HT-29 (cell line): Measurements from ENCODE around the gene COMMD7. TPM values are rescaled to one million over a fixed set of nuclear protein-coding genes. Genes with fewer than 3 reads are reported as not detected.

Source experiments
- DNase-seq: peaks from one replicate; pipeline ENCODE4 v3.0.0-alpha.2; 2015; ENCODE audit warnings: low spot score
- total RNA-seq: library from RNA; depleted of rRNA; stranded (reverse); fragments of >200 nt; shearing (Covaris generic); gene quantifications from 2 replicates; pipeline ENCODE4 v1.2.3, GENCODE V29; 2014; rRNA removed

The COMMD7 gene
- 31.1 and 31.5 TPM in 2 replicates for total RNA-seq

DNA sequence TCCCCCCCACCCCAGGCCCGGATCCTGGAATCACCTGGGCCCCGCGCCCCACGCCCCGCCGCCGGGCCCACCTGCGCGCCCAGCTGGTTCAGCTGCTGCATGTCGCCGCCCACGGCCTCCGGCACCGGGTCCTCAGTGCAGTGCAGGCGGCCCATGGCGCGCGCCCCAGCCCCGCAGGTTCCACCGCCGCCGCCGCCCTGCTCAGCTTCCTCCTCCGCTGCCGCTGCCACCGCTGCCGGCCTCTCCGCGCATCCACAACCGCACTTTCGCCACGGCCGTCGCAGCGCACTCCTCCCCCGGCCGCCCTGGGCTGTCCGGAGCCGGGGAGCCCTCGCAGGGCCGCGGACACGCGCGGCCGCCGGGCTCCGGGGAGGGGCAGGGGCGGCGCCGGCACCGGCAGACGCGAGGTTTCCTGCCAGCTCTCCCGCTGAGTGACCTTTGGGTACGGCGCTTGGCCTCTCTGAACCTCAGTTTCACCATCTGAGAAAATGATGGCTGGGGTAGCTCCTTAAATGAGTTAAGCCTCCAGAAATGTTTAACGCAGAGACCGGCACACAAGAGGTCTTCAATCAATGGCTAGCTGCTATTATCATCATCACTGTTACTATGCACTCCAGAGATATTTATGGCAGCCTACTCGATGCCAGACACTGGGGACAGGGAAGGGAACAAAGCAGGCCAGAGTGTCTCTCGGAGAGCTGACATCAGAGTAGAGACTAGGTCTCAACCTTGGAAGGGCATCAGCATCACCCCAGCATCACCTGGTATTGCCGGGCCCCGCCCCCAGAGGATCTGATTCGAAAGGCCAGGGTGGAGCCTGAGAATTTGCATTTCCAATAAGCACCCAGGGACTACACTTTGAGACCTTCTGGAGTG lies at the start of gene COMMD7:
COMMD7 (minus strand) TSS at position 231 of the 876 bp plus-strand sequence; CDS start at position 155, 76 bp downstream.
- peak; percentile 55 for DNase-seq

DNA sequence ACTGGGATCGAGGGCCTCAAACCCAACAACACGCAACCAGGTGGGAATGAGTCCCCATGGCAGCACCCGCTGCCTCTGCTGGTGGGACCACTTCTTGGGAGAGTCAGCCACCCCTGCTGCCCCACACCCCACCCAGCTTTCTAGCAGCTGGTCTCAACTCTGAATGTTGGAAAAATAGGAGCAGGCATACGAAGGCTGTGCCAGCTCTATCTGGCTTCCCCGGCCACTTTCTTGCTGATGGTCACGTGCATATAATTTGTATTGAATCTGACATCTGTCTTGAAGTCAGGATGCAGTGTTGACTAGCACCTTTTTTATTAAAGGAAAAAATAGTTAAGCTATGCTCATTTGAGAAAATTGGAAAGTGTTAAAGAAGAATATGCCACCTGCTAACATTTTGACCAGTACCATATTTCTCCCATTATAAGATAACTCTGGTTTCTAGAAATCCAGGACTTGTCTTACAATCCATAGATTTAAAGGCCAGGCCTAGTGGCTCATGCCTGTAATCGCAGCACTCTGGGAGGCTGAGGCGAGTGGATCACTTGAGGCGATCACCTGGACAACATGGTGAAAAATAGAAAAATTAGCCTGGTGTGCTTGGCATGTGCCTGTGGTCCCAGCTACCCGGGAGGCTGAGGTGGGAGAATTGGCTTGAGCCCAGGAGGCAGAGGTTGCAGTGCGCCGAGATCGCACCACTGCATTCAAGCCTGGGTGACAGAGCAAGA lies 49.6 kb upstream of the COMMD7 start:
- DNase-seq, result no peak

DNA sequence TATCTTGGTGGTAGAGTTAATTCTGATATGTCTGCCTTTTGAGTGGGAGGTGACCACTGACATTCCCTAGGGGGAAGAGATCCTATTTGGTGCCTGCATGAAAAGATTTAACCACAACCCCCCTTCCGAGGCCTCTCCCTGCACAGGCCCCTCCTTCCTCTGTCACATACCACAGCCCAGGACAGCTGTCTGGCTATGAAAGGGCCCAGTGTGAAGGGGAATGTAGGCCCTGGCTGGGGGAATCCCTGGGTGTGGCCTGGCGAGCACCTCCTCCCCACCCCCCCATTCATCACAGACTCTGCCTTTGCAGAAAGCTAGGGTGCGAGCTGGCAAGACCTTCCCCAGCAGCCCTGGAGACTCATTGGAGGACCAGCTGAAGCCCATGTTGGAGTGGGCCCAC lies 49.0 kb upstream of the COMMD7 start:
- DNase-seq, result no peak

DNA sequence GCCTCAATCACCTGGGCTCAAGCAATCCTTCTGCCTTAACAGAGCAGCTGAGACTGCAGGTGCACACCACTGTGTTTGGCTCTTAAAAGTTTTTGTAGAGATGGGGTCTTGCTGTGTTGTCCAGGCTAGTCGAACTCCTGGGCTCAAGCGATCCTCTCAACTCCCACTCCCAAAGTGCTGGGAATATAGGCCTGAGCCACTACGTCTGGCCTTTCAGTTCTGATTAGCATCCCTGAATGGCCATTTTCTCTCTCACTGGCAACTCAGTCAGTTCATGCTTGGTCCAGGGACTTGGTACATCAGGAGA lies 47.4 kb upstream of the COMMD7 start:
- DNase-seq, result no peak

DNA sequence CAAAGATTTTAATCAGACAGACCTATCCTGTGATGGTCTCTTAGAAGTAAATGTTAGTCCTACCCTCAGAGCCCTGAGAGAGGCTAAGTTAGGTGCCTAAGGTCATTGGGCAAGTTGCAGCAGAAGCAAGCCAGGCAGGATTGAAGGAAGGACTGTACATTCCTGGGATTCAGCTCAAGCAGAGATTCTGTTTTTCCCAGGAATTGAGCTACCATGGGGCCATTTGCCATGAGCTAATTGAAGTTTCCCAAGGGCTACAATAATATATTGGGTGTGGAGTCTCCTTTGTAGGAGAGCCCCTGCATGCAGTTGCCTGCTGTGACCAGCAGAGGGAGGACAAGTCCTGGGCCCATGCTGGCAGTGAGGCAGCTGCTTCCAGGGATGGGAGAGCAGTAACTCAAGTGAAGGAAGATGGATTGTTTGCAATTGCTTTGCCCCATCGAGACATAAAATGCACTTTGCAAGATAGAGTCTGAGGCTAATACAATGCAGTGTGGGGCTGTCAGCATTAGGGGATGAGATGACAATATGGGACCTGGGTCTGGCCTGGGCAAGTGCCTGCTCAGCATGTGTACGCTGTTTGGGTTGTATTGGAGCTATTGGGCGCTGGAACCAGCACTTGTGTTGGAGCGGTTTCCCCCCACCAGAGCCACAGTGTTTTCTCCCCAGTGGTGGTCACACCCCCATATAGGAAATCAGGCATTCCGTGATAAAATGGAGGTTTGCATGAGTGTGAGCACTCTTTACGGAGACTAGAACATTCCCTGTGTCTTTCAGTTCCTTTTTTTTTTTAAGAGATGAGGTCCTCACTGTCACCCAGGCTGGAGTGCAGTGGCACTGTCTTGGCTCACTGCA lies 46.9 kb upstream of the COMMD7 start:
- DNase-seq, result peak; percentile 89

DNA sequence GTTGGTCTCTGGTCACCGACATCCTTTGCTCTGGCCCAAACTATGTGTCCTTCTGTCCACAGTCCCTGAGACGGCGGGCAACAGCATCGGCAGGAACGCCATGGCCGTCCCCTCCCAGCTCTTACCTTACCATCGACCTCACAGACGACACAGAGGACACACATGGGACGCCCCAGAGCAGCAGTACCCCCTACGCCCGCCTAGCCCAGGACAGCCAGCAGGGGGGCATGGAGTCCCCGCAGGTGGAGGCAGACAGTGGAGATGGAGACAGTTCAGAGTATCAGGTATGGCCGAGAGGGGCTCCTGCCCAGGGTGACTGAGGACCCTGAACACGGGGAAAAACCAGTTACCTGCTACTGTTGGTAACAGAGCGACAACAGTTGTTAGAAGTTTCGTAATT lies 43.9 kb upstream of the COMMD7 start:
- DNase-seq, result no peak

DNA sequence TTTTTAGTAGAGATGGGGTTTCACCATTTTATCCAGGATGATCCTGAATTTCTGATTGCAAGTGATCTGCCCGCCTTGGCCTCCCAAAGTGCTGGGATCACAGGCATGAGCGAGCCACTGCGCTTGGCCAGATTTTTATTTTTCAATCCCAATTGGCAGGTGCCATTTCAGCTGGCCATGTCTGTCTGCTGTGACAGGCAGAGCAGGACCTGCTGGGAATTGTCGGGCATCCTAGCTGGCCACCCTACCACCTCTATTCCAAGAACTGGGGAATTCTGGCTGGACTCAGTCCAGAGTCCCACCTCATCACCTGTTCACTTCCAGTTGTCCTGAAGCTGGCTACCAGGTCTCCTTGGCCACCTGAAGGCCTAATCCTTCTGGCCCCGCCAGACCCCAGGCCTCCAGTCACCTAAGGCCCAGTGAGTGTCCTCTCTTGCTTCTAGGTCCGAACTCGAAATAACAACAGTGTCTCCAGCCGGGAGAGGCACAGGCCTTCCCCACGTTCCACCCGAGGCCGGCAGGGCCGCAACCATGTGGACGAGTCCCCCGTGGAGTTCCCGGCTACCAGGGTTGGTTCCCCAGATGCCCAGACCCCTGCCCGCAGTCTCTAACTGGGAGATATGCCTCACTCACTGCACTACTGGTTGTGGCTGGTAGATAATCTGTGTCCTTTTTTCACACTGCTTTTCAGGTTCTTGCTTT lies 42.9 kb upstream of the COMMD7 start:
- DNase-seq, result no peak

DNA sequence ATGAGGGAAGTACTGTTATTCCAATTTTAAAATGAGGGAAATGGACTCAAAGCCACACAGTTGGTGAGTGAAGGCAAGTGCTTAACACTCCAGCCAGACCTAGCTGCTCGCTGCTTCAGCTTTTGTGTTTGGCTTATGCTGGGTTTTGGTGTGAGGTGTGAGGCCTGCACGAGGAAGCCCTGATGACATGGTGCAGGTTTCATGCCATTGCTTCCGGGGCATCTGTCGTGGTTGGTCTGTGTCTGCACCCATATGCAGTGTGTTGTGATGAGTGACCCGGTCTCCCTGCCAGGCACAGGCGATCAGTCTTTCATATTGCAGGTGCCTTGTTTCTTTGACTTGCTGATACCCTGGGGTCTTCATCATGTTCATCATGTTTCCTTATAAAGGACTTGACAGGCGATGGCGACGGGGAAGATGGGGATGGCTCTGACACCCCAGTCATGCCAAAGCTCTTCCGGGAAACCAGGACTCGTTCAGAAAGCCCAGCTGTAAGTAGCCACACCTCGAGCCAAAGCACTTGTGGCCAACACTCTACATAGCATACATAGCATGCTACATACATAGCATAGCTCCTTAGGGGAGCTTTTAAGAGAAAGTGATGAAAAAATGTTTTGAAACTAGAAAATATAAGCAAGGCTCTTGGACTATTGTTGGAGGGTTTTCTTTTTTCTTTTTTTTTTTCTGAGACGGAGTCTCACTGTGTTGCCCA lies 41.3 kb upstream of the COMMD7 start:
- DNase-seq, result no peak

DNA sequence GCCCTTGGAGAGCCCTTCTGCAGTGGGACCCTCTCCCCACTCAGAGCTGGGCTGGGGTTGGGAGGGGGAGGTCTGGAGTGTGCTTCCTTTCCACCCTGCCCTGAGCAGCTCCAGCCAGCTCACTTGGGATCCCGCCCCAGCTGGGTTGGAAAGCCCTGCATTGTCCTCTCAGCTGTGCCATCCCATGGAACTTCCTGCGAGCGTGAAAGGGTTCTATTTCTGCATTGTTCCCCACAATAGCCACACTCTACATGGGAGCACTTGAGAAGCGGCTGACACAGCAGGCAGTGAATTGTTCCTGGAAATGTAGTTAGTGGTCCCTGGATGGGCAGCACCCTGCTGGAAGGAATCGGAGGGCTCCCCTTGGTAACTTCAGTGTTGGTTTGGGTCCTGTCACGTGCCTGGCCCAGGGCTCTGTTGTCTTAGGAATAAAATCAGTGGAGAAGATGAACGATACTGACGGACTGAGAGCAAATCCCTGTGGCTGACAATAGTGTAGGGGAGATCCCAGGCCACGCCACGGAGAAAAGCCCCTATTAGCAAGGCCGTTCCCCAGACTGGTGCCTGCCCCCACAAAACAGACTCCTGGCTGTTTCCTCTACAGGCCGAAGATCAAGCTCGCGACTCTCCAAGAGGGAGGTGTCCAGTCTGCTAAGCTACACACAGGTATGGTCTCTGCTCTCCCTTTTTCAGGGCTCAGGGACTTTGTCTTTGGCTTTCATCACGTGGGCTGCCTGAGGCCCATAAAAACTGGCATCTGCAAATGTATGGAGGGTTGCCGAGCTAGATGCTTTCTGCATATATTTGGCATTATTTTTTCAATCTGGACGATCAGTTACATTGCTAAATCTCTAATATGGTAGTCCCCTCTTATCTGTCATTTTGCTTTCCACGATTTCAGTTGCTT lies 37.7 kb upstream of the COMMD7 start:
- no peak for DNase-seq

DNA sequence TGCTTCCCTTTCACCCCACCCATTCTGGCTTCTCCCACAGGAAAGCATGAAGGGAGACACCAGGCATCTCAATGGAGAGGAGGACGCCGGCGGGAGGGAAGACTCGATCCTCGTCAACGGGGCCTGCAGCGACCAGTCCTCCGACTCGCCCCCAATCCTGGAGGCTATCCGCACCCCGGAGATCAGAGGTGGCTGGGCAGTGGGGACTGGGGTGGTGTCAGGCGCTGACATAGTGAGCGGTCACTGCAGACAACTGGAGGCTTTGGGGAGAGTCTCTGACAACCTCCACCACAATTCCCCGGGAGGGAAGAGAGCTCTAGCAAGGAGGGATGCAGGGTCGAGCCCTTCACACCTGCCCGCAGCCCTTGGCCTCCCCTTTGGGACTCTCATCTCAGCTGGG lies 37.0 kb upstream of the COMMD7 start:
- DNase-seq, result no peak

DNA sequence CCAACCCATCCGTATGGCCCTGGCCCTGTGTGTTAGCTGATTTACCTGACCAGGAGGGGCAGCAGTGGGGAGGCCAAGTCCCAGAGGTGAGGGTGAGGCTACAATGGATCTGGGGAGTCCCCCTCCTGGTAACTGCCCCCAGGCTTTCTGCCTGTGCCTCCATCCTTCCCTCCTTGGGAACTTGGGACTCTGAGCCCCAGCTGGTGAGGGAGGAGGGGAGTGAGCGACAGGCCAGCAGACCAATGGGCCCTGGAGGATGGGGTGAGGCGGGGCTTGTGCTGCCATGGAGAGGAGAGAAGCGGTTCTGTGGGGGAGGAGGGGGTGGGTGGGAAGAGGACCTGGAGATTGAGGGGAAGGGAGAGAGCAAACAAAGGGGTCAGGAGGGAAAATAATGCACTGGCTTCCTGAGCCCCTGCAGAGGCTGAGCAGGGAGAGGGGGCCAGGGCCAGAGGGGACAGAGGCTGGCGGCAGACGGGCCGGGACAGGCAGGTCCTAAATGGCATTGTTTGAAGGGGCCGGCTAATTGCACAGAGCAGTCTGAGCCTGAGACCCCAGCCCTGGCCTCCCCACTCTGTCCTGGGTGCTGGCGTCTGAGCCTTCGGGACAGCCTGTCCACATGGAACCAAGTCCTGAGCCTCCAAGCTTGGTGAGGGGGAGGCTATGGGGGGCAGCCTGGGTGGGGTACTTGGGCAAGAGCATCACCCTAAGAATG lies 36.4 kb upstream of the COMMD7 start:
- DNase-seq, result no peak

DNA sequence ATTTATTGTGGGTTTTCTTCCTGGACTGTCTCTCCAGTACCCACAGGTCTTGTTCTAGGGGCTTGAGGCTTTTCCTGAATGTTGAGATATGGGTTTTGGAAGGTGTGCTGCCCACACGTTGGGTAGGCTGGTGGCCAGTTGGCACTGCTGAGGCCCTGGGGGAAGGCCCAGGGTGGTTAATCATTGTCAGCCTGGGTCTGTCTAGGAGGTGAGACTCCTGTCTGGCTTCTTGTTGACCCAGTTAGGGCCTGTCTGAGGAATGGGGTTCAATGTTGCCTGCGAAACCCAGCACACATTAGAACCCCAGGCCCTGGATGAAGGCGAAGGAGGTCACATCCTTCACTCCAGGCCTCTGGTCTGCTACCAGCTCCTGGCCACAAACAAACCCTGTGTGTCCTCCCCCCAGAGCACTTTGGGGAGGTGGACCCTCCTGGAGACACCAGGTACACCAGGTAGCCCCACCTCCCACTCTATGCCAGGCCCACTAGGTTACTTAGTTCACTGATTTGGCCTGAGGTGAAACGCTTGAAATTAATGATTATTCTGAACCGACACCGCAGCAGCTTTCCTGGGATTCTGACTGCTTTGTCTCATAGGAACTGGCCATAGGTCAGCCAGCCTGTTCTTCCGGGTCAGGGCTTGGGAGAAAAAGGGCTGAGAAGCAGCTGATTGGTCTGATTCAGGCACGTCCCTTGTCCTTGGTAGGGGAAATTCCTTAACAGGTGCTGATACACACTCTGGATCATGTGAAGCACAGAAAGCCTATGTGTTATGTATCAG lies 34.1 kb upstream of the COMMD7 start:
- DNase-seq, result no peak

DNA sequence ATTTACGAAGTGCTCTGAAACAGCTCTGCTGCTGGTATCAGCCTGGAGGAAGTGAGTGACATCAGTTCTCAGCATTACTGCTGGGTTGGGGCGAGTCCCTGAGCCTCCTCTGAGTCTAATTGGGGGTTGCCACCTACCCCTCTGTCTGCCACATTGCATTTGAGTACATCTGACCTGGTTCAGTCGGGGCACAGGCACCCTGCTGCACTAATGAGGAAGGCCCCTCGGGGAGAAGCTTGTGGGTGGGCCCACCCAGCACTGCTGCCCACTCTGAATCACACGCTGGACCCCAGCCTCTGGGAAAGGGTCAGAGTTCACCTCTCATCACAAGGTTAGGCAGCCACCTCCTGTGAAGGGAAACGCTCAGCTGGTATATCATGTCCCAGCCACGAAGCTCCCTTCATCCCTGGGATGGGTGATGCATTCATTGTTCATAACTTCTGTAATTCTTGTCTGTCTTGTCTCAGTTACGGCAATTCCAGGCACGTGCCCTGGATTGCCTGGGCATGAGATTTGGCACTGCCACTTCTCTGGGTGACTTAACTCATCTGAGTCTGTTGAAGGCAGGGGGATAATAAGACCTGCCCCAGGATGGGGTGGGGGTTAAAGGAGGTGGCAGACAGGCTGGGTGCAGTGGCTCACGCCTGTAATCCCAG lies 32.2 kb upstream of the COMMD7 start:
- DNase-seq, result no peak

DNA sequence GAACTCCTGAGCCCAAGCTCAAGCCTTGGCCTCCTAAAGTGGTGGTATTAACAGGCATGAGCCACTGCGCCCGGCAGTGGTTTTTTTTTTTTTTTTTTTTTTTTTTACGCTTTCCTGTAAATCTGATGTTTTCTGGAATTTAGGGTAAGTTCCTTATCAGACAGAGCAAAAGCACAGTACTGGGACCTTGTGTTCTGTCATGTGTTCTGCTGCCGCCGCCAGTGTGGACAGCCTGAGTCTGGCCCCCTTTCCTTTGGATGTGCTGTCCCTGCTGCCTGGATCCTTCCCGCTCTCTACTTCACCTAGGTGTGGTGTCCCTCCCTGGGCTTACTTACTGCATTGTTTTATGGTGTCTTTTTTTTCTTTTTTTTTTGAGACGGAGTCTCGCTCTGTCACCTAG lies 30.6 kb upstream of the COMMD7 start:
- no peak for DNase-seq

DNA sequence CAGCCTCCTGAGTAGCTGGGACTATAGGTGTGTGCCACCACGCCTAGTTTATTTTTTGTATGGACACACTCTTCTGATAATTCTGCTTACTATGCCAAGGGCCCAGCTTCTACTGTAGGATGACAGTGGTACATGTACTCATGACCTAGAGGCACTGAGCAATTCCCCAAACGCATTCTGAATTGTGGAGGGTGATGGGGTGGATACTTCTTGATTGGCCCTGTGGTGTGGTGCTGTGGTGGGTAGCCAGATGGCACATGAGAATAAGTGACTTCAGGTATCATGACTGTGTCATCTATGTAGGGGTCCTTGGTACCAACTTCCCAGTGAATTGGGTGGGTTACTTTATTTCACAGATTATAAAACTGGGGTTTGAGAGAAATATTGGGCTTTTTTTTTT lies 30.0 kb upstream of the COMMD7 start:
- no peak for DNase-seq

DNA sequence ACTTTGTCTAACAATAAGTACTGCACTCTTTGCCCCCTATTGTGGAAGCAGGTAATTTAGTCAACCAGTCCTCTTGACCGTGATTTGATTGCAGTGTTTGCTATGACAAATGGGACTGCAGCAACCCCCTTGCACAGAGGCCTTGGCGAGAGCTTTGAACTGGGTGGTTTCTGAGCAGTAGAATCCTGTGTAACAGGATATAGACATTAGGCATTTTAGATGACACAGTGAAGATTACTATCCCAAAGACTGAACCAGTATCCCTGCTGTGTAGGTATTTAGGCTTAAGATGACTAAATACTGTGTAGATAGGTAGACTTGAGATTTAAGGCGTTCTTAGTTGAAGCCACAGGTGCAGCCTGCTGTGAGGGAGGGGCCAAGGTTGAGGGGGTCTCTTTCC lies 28.8 kb upstream of the COMMD7 start:
- DNase-seq, result no peak

DNA sequence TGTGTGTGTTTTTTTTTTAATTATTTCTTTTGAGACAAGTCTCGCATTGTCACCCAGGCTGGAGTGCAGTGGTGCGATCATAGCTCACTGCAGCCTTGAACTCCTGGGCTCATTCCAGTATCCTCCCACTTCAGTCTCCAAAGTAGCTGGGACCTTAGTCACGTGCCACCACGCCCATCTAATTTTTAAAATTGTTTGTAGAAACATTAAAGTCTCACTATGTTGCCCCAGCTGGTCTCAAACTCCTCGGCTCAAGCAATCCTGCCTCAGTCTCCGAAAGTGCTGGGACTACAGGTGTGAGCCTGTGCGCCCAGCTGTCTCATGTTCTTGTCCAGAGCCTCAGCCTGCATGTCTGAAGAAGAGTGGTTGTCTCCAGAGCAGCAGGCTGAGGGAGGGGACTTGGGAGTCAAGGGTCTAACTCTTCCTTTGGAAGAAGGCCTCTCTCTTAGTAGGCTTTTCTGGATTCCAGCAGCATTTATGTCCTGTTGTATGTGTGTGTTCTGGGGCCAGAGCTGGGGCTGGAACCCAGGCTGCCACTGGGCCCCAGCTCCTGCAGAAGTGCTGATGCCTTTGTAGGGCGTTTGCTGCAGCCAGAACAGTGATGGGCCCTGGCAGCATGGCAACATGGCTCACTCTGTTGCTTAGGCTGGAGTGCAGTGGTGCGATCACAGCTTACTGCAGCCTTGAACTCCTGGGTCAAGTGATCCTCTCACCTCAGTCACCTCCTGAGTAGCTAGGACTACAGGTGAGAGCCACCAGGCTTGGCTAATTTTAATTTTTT lies 24.3 kb upstream of the COMMD7 start:
- no peak for DNase-seq
